Natural killer cell (primary cell): Measurements from ENCODE around the gene CPNE4. TPM values are rescaled to one million over a fixed set of nuclear protein-coding genes. Genes with fewer than 3 reads are reported as not detected.

Experiments
- ATAC-seq, 3 donors: fragments of 150-1000 bp in 2 of 3; fragments of 200-7000 bp in 1 of 3; cut with Tn5 transposase; 1 replicate in 1 of 3; 2 replicates in 2 of 3; pipeline ENCODE4 v1.10.0; 2021; ENCODE audit warnings: mild to moderate bottlenecking in 2 of 3, moderate library complexity in 2 of 3
- DNase-seq, 2 donors: peaks; one replicate each; pipeline versions ENCODE4 v3.0.0 to v3.0.0-alpha.2; 2013 to 2021; ENCODE audit warnings: mixed read lengths in 1 of 2
- H3K27ac ChIP-seq: one replicate; pipeline ENCODE4 v1.5.1; 2013; ENCODE audit warnings: mild to moderate bottlenecking, low read length
- H3K27me3 ChIP-seq: one replicate; pipeline ENCODE4 v1.6.1; 2013; ENCODE audit warnings: low read length; ENCODE audit not compliant: control insufficient read depth, insufficient read depth
- H3K36me3 ChIP-seq: one replicate; pipeline ENCODE4 v1.6.1; 2013; ENCODE audit warnings: low read length; ENCODE audit not compliant: control insufficient read depth, insufficient read depth
- H3K4me1 ChIP-seq: one replicate; pipeline ENCODE4 v1.6.1; 2013; ENCODE audit warnings: low read length; ENCODE audit not compliant: control insufficient read depth, insufficient read depth
- H3K4me3 ChIP-seq: one replicate; pipeline ENCODE4 v1.5.1; 2013; ENCODE audit warnings: low read length
- H3K9me3 ChIP-seq: one replicate; pipeline ENCODE4 v1.6.1; 2013; ENCODE audit warnings: low read length; ENCODE audit not compliant: control insufficient read depth, insufficient read depth
- H3K27ac Mint-ChIP-seq, 2 donors: one replicate each; pipeline ENCODE4 v1.8.0; 2022; ENCODE audit warnings: mild to moderate bottlenecking in 2 of 2, mixed read lengths in 2 of 2, moderate library complexity in 1 of 2
- H3K27me3 Mint-ChIP-seq, 2 donors: one replicate each; pipeline ENCODE4 v1.8.0; 2022; ENCODE audit warnings: low read depth in 2 of 2, mixed read lengths in 2 of 2
- H3K36me3 Mint-ChIP-seq: one replicate; pipeline ENCODE4 v1.8.0; 2022; ENCODE audit warnings: mixed read lengths
- H3K4me1 Mint-ChIP-seq, 2 donors: one replicate each; pipeline ENCODE4 v1.8.0; 2022; ENCODE audit warnings: mixed read lengths in 2 of 2
- H3K4me3 Mint-ChIP-seq: one replicate; pipeline ENCODE4 v1.8.0; 2022; ENCODE audit warnings: mild to moderate bottlenecking, moderate library complexity, mixed read lengths
- H3K9me3 Mint-ChIP-seq, 2 donors: one replicate each; pipeline ENCODE4 v1.8.0; 2022; ENCODE audit warnings: mixed read lengths in 2 of 2
- WGBS: methylation state at CpG from one replicate; pipeline ENCODE4 v1.1.7; 2013; ENCODE audit warnings: missing lambda C conversion rate; ENCODE audit not compliant: insufficient coverage; 5-methylcytosine and 5-hydroxymethylcytosine counted together
- intact Hi-C: fragments of 100-400 bp; cut with micrococcal nuclease; formaldehyde crosslinking; loops from one replicate; pipeline ENCODE4 v1.14.2; 2022
- total RNA-seq, 4 donors: library from RNA; stranded (reverse); fragments of 120-200 nt in 1 of 4; gene quantifications; one replicate each; pipeline versions ENCODE4 v1.2.3 to v1.2.4, GENCODE V29; 2013 to 2022
- TF ChIP-seq, protein P1 (sequence below): fragments of 200-600 bp; IDR thresholded peaks from one replicate; pipeline ENCODE4 v1.8.0; 2022; ENCODE audit warnings: antibody characterized with exemption

The CPNE4 gene
- total RNA-seq, 3 donors from 2014 or later (not counting 1 experiment from before 2014, with no cell fraction given) = not detected

DNA sequence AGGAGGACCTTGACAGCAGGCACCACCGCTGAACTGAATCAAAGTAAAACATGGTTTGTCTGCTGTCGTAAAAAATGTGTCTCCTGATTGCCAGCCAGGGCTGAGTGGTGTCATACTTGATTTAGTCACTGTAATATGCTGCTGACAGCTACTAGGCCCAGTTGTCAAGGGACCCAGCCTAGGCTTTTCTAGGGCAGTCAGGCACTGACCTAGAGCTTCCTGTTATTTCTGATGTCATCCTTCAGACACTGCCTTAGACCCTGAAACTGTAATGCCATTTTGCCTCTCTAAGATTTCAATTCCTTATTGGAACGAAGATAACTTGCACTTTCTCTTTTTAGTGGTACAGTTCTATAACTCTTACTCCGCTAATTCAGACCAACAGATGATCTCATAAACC is 529.4 kb downstream of the CPNE4 start:
- H3K36me3 ChIP-seq = peaks cover 1% of the 10 kb centered on the region

DNA sequence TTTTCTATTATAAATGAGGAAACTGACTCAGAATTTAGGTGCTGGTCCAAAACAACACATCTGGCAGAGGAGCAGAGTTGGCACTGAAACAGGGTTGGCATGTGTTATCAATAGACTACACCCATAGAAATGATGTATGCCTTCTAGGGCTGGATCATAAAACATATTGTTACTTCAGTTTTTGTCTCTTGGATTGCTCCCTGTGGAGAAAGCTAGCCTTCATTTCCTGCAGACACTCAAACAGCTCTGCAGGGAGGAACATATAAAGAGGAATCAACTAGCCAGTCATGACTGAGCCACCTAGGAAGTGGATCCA is 531.5 kb downstream of the CPNE4 start:
- intact Hi-C loops = loop anchor here (1.0 to 2.0 kb wide), 2 partner anchors 122 to 476 kb away; partner anchors contain the start of genes ASTE1, NEK11 and NUDT16
- Mint-ChIP-seq H3K4me3 (peak overlapping the region; percentile 98), H3K27ac (peak overlapping the region; percentile 97 to 99), H3K9me3 (no peaks in the 10 kb centered on the region), H3K4me1 (peaks cover 22 to 46% of the 10 kb centered on the region in 2 donors), H3K36me3 (peaks cover 8% of the 10 kb centered on the region), H3K27me3 (peaks cover 3 to 6% of the 10 kb centered on the region in 2 donors)
- Histone ChIP-seq H3K4me3 (peak overlapping the region; percentile 98), H3K4me1 (peaks cover 9% of the 10 kb centered on the region), H3K27ac (peak overlapping the region; percentile 83), H3K36me3 (peaks cover 15% of the 10 kb centered on the region), H3K27me3 (peaks cover 3% of the 10 kb centered on the region), H3K9me3 (no peaks in the 10 kb centered on the region)
- ATAC-seq = peak in 2 of 3 donors; percentile 4 to 7
- TF ChIP-seq, protein P1, sequence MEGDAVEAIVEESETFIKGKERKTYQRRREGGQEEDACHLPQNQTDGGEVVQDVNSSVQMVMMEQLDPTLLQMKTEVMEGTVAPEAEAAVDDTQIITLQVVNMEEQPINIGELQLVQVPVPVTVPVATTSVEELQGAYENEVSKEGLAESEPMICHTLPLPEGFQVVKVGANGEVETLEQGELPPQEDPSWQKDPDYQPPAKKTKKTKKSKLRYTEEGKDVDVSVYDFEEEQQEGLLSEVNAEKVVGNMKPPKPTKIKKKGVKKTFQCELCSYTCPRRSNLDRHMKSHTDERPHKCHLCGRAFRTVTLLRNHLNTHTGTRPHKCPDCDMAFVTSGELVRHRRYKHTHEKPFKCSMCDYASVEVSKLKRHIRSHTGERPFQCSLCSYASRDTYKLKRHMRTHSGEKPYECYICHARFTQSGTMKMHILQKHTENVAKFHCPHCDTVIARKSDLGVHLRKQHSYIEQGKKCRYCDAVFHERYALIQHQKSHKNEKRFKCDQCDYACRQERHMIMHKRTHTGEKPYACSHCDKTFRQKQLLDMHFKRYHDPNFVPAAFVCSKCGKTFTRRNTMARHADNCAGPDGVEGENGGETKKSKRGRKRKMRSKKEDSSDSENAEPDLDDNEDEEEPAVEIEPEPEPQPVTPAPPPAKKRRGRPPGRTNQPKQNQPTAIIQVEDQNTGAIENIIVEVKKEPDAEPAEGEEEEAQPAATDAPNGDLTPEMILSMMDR = no peak
- DNase-seq = no peak

More for the DNA sequence above, 529.4 kb downstream of the CPNE4 start:
- peaks cover 9% of the 10 kb centered on the region for H3K4me1 ChIP-seq
- no peak for ATAC-seq
- no peak for DNase-seq
- 85% methylated on average over 3 of the region's 4 CpGs for WGBS
- no peak overlapping the region for H3K4me3 ChIP-seq
- Mint-ChIP-seq H3K36me3 (no peaks in the 10 kb centered on the region), H3K27ac (no peak overlapping the region), H3K4me3 (no peak overlapping the region), H3K9me3 (no peaks in the 10 kb centered on the region), H3K27me3 (peaks cover 5 to 6% of the 10 kb centered on the region in 2 donors), H3K4me1 (peaks cover 22 to 38% of the 10 kb centered on the region in 2 donors)
- H3K27me3 ChIP-seq = peaks cover 3% of the 10 kb centered on the region
- no peak overlapping the region for H3K27ac ChIP-seq
- H3K9me3 ChIP-seq = no peaks in the 10 kb centered on the region
- TF ChIP-seq, protein P1 = no peak
- intact Hi-C loops = no loop called here

DNA sequence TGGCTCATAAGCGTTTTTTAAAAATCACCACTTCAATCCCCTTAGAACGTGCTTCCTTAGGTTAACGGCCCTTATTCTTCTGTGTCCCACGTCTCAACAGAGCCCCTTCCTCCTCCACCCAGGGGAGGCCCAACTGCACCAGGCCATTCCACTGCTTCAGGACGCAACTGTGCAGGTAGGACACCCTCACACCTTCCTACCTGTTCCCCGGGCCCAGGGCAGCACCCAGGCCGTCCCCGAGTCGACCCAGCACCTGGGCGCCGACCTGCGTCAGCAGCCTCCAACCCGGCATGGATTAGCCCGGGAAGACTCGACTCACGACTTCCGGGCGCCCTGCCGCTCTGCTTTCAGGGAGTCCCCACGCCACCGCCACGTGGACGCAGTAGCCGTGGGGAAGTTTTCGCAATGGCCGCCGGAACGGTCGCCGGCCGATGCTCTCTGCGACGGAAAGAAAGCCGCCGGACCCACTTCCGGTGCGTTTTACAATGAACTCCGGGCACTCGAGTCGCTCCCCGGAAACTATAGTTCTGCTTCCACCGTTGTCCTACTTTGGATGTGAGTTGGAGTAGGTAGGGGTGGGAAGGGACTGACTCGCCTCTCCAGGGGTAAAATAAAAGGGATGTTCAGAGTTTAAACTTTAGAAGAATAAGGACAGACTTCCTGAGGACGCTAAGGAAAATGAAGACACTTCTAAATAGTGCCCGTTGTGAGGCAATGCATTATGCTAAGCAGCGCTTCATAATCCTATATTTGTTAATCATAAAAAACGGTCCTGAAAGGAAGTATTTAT is 532.1 kb downstream of the CPNE4 start, which contains the start of gene MRPL3:
MRPL3 (minus strand) TSS at position 442 of the 790 bp plus-strand sequence; CDS start at position 292, 150 bp downstream.
- Histone ChIP-seq H3K27ac (peak within 1 kb of the TSS; percentile 83), H3K9me3 (no peaks in the 10 kb centered on the region), H3K27me3 (peaks cover 3% of the 10 kb centered on the region), H3K36me3 (peaks cover 19% of the 10 kb centered on the region), H3K4me3 (peak within 1 kb of the TSS; percentile 98), H3K4me1 (peaks cover 9% of the 10 kb centered on the region)
- Mint-ChIP-seq H3K4me3 (peak within 1 kb of the TSS; percentile 98), H3K9me3 (no peaks in the 10 kb centered on the region), H3K27me3 (peaks cover 0 to 6% of the 10 kb centered on the region in 2 donors), H3K27ac (peak within 1 kb of the TSS; percentile 97 to 99), H3K4me1 (peaks cover 22 to 46% of the 10 kb centered on the region in 2 donors), H3K36me3 (peaks cover 8% of the 10 kb centered on the region)
- under 1% methylated on average over 45 of the region's 47 CpGs for WGBS
- TF ChIP-seq, protein P1 = no peak
- DNase-seq (peak; percentile 79 to 92), ATAC-seq (peak; percentile 94 to 96 (median 96))
- intact Hi-C loops = loop anchor here (1.0 to 2.0 kb wide), 2 partner anchors 121 to 476 kb away; partner anchors contain the start of genes ASTE1, NEK11 and NUDT16
